T-cell (primary cell): Measurements from ENCODE around the gene TLE2. TPM values are rescaled to one million over a fixed set of nuclear protein-coding genes. Genes with fewer than 3 reads are reported as not detected.
A peak's percentile ranks its signal among the peaks of the same experiment; 100 is the strongest.

Experiments
- ATAC-seq, 4 experiments: fragments of 200-7000 bp in 3 of 4; fragments of 150-1000 bp in 1 of 4; cut with Tn5 transposase; replicated peaks in 1 of 4; 1 replicate in 3 of 4; 2 replicates in 1 of 4; pipeline ENCODE4 v1.10.0; 2021; ENCODE audit warnings: moderate library complexity in 3 of 4, mild to moderate bottlenecking in 2 of 4, moderate number of reproducible peaks in 1 of 4
- CTCF ChIA-PET, 2 donors: fragments of 300-600 bp; sonication (Branson Sonifier 250); formaldehyde crosslinking; loops; one replicate each; lab custom pipeline; 2022; ENCODE audit warnings: antibody characterized with exemption in 2 of 2; lab: Charles Lee
- POLR2A ChIA-PET, 2 donors: fragments of 300-600 bp; sonication (Branson Sonifier 250); formaldehyde crosslinking; loops; one replicate each; lab custom pipeline; 2022; ENCODE audit warnings: antibody characterized with exemption in 2 of 2; lab: Charles Lee
- DNase-seq, 35 experiments: peaks; one replicate each; pipeline versions ENCODE4 v3.0.0 to v3.0.0-alpha.2; 2013 to 2023
- H3K27ac ChIP-seq: one replicate; pipeline ENCODE4 v1.5.1; 2013; ENCODE audit warnings: low read length
- H3K27me3 ChIP-seq, 2 experiments: replicated peaks in 1 of 2; 1 replicate in 1 of 2; 2 replicates in 1 of 2; pipeline versions ENCODE4 v1.6.1 to v1.7.0; 2013; ENCODE audit warnings: low read length in 1 of 2, mixed read lengths in 1 of 2; ENCODE audit not compliant: control insufficient read depth in 2 of 2, insufficient read depth in 2 of 2; ENCODE audit errors: extremely low read depth in 1 of 2
- H3K36me3 ChIP-seq, 2 donors: 1 replicate in 1 of 2; 2 replicates in 1 of 2; pipeline versions ENCODE4 v1.6.1 to v1.7.0; 2013; ENCODE audit warnings: low read length in 1 of 2; ENCODE audit not compliant: control insufficient read depth in 2 of 2, insufficient read depth in 1 of 2; ENCODE audit errors: extremely low read depth in 1 of 2
- H3K4me1 ChIP-seq, 2 experiments: 1 replicate in 1 of 2; 2 replicates in 1 of 2; pipeline versions ENCODE4 v1.6.1 to v1.7.0; 2013; ENCODE audit warnings: low read length in 2 of 2, mixed read lengths in 1 of 2; ENCODE audit not compliant: insufficient read depth in 2 of 2, control insufficient read depth in 1 of 2; ENCODE audit errors: extremely low read depth in 1 of 2
- H3K4me3 ChIP-seq, 2 donors: 1 replicate in 1 of 2; 2 replicates in 1 of 2; pipeline versions ENCODE4 v1.5.1 to v1.7.0; 2013; ENCODE audit warnings: mild to moderate bottlenecking in 2 of 2, low read length in 1 of 2, moderate library complexity in 1 of 2; ENCODE audit not compliant: control insufficient read depth in 1 of 2; ENCODE audit errors: extremely low read depth in 1 of 2
- H3K9me3 ChIP-seq: 2 replicates; pipeline ENCODE4 v1.7.0; 2013
- H3K27ac Mint-ChIP-seq, 2 donors: one replicate each; pipeline ENCODE4 v1.8.0; 2020 to 2021; ENCODE audit warnings: mild to moderate bottlenecking in 2 of 2, mixed read lengths in 2 of 2
- H3K27me3 Mint-ChIP-seq, 2 donors: one replicate each; pipeline ENCODE4 v1.8.0; 2021 to 2022; ENCODE audit warnings: mixed read lengths in 2 of 2
- H3K36me3 Mint-ChIP-seq: one replicate; pipeline ENCODE4 v1.8.0; 2021; ENCODE audit warnings: mixed read lengths
- H3K4me1 Mint-ChIP-seq, 3 donors: one replicate each; pipeline ENCODE4 v1.8.0; 2020 to 2022; ENCODE audit warnings: mixed read lengths in 3 of 3, mild to moderate bottlenecking in 1 of 3
- H3K4me3 Mint-ChIP-seq, 3 donors: one replicate each; pipeline ENCODE4 v1.8.0; 2020 to 2022; ENCODE audit warnings: mild to moderate bottlenecking in 3 of 3, mixed read lengths in 3 of 3, moderate library complexity in 3 of 3
- H3K9me3 Mint-ChIP-seq, 3 donors: one replicate each; pipeline ENCODE4 v1.8.0; 2020 to 2022; ENCODE audit warnings: mixed read lengths in 3 of 3
- WGBS: methylation state at CpG from one replicate; pipeline ENCODE4 v1.1.5; 2013; ENCODE audit warnings: missing lambda C conversion rate; ENCODE audit not compliant: insufficient coverage; 5-methylcytosine and 5-hydroxymethylcytosine counted together
- total RNA-seq, 35 experiments: library from RNA in 6 of 35; stranded (reverse) in 6 of 35; fragments of 120-200 nt in 1 of 35; gene quantifications; one replicate each; pipeline versions ENCODE4 v1.2.1 to v1.2.4 and lab custom pipeline; 2013 to 2026

The TLE2 gene
- total RNA-seq, 5 donors from 2014 or later (not counting 1 experiment from before 2014, with no cell fraction given) = 16.7 to 29.7 (median 21.5) TPM

DNA sequence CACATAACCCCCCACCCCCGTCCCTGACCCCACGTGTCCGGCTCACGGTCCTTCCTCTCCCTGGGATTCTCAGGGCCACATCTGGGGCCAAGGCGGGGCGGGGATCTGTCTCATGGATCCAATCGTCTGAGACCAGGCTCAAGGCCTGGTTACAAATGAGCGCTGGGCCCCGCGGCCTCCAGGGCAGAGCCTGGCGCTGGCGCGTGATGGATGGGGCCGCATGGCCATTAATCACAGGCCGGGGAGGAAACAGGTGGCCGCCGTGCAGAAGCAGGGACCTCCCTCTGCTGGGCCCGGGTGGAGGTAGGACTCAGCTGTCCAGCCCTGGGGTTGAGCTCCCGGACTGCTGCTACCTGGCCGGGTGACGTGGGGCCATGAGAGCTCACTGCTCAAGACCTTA, 39.0 kb upstream of the TLE2 start:
- ChIA-PET CTCF (no interaction called here), POLR2A (no interaction called here)
- no peak overlapping the region for H3K4me3 Mint-ChIP-seq
- H3K4me1 ChIP-seq = peaks cover 3 to 15% of the 10 kb centered on the region in 2 experiments
- peaks cover 5 to 25% (median 8%) of the 10 kb centered on the region in 3 donors for H3K4me1 Mint-ChIP-seq
- no peaks in the 10 kb centered on the region for H3K27me3 ChIP-seq
- WGBS = 89% methylated on average over 18 of the region's 21 CpGs
- no peak overlapping the region for H3K27ac Mint-ChIP-seq
- no peaks in the 10 kb centered on the region for H3K9me3 Mint-ChIP-seq
- ATAC-seq = no peak
- H3K27me3 Mint-ChIP-seq = no peaks in the 10 kb centered on the region
- no peaks in the 10 kb centered on the region for H3K9me3 ChIP-seq
- no peak overlapping the region for H3K27ac ChIP-seq
- H3K36me3 Mint-ChIP-seq = no peaks in the 10 kb centered on the region
- H3K4me3 ChIP-seq = no peak overlapping the region
- no peaks in the 10 kb centered on the region for H3K36me3 ChIP-seq
- no peak for DNase-seq

DNA sequence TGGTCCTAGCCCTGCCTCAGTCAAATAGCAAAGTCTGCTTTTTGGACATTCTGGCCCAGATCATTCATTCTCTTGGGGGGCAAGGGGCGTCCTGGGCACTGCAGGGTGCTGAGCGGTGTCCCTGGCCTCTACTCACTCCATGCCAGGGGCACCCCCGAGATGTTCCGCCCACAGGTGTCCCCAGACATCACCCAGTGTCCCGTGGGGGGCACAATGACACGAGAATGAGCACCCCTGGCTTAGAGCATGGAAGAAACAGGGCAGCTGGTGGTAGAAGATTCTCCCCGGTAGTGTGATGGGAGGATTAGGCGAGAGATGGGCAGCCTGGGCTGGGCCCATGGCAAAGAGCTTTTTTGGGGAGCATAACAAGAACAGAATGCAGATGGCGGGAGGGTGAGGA, 38.5 kb upstream of the TLE2 start:
- no peak overlapping the region for H3K27ac ChIP-seq
- Mint-ChIP-seq H3K4me1 (peaks cover 8 to 28% (median 10%) of the 10 kb centered on the region in 3 donors), H3K4me3 (no peak overlapping the region), H3K36me3 (no peaks in the 10 kb centered on the region), H3K27ac (peak overlapping the region in 1 of 2 donors; percentile 79), H3K9me3 (no peaks in the 10 kb centered on the region), H3K27me3 (no peaks in the 10 kb centered on the region)
- ChIA-PET POLR2A (interaction anchor here in 1 of 2 donors (0.7 kb wide), 1 partner anchor 25 kb away, joined by 3 read pairs; no protein-coding TSS in a partner anchor), CTCF (no interaction called here)
- H3K36me3 ChIP-seq = no peaks in the 10 kb centered on the region
- no peaks in the 10 kb centered on the region for H3K27me3 ChIP-seq
- H3K9me3 ChIP-seq = no peaks in the 10 kb centered on the region
- no peak for DNase-seq
- ATAC-seq = no peak
- H3K4me3 ChIP-seq = no peak overlapping the region
- 84% methylated on average over 6 of the region's 9 CpGs for WGBS
- H3K4me1 ChIP-seq = peaks cover 3 to 20% of the 10 kb centered on the region in 2 experiments

DNA sequence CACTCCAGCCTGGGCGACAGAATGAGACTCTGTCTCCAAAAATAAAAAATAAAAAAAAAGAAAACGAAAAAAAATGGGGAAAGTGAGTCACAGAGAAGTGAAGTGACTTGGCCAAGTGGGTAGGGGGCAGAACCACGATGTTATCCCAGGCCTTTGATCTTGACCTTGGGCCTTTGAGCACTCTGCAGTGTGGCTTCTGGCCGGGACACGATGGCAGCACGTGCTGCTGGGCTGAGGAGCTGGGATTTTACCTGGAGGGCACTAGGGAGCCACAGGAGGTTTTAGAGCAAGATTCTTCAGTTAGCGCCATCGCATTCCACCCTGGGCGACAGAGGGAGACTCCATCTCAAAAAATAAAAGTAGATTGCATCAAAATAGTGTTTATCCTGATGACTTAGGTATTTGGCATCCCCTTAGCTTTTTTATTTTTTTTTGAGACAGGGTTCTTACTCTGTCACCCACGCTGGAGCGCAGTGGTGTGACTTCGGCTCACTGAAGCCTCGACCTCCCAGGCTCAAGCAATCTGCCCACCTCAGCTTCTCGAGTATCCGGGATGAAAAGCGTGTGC, 37.5 kb upstream of the TLE2 start:
- DNase-seq = no peak
- Mint-ChIP-seq H3K36me3 (no peaks in the 10 kb centered on the region), H3K4me1 (peaks cover 8 to 28% (median 10%) of the 10 kb centered on the region in 3 donors), H3K27ac (peak overlapping the region; percentile 61 to 64), H3K9me3 (no peaks in the 10 kb centered on the region), H3K27me3 (no peaks in the 10 kb centered on the region), H3K4me3 (no peak overlapping the region)
- Histone ChIP-seq H3K9me3 (no peaks in the 10 kb centered on the region), H3K36me3 (no peaks in the 10 kb centered on the region), H3K27me3 (no peaks in the 10 kb centered on the region), H3K27ac (no peak overlapping the region), H3K4me1 (peaks cover 3 to 20% of the 10 kb centered on the region in 2 experiments), H3K4me3 (no peak overlapping the region)
- 85% methylated on average over 9 of the region's 16 CpGs for WGBS
- ChIA-PET POLR2A (interaction anchor here in 1 of 2 donors (0.7 kb wide), 1 partner anchor 26 kb away, joined by 3 read pairs; no protein-coding TSS in a partner anchor), CTCF (no interaction called here)
- no peak for ATAC-seq

DNA sequence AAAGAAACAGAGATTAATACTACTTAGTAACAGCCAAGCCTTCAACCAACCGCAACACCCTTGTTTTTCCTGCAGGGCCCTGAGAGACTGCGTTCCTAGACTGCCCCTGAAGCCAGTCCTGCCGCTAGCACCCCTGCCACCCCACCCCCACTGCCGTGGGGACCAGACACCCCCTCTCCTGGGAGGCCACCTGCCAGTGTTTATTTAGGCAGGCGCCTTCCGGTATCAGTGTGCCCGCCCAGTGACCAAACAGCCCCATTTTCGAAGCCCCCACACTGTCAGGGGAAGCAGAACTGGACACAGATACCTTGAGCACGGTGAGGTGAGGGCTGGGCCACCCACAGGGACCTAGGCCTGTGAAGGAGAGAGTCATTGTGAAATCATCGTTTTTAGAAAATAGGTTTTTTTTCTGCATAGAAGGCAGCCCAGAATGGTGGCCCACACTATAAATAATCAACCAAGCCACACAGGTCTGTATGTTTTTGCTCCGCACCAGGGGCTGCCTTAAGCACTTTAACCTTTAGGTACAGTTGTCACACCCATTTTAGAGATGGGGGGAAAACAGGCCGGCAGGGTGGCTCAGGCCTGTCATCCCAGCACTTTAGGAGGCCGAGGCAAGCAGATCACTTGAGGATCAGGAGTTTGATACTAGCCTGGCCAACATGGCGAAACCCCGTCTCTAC, 36.7 kb upstream of the TLE2 start:
- Histone ChIP-seq H3K4me3 (no peak overlapping the region), H3K27ac (no peak overlapping the region), H3K9me3 (no peaks in the 10 kb centered on the region), H3K36me3 (peaks cover 0 to 2% of the 10 kb centered on the region in 2 donors), H3K27me3 (no peaks in the 10 kb centered on the region), H3K4me1 (peaks cover 3 to 23% of the 10 kb centered on the region in 2 experiments)
- Mint-ChIP-seq H3K36me3 (peaks cover 2% of the 10 kb centered on the region), H3K4me3 (no peak overlapping the region), H3K9me3 (no peaks in the 10 kb centered on the region), H3K27ac (peak overlapping the region; percentile 55 to 73), H3K27me3 (no peaks in the 10 kb centered on the region), H3K4me1 (peaks cover 8 to 31% (median 10%) of the 10 kb centered on the region in 3 donors)
- POLR2A ChIA-PET = no interaction called here
- CTCF ChIA-PET = no interaction called here
- DNase-seq (no peak), ATAC-seq (no peak)
- WGBS = 90% methylated on average over 9 of the region's 15 CpGs

DNA sequence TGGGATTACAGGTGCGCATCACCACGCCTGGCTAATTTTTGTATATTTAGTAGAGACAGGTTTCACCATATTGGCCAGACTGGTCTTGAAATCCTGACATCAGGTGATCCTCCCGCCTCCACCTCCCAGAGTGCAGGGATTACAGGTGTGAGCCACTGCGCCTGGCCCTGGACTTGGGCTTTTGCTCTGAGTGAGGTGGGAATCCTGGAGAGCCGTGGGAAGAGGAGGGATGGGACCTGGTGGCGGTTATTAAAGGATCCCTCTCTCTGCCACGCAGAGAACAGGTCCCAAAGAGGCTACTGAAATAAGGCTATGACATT, 34.9 kb upstream of the TLE2 start:
- Histone ChIP-seq H3K4me3 (no peak overlapping the region), H3K27ac (peak overlapping the region; percentile 80), H3K36me3 (peaks cover 4 to 17% of the 10 kb centered on the region in 2 donors), H3K4me1 (peaks cover 12 to 42% of the 10 kb centered on the region in 2 experiments), H3K27me3 (no peaks in the 10 kb centered on the region), H3K9me3 (no peaks in the 10 kb centered on the region)
- 100% methylated on average over 1 of the region's 7 CpGs for WGBS
- H3K27ac Mint-ChIP-seq = peak overlapping the region; percentile 97 to 98
- DNase-seq (no peak), ATAC-seq (no peak)
- peaks cover 11% of the 10 kb centered on the region for H3K36me3 Mint-ChIP-seq
- H3K4me3 Mint-ChIP-seq = peak overlapping the region; percentile 80 to 92 (median 81)
- ChIA-PET CTCF (interaction anchor here in 1 of 2 donors (1.2 kb wide), 1 partner anchor 113 kb away, joined by 4 read pairs; no protein-coding TSS in a partner anchor), POLR2A (no interaction called here)
- peaks cover 17 to 39% (median 19%) of the 10 kb centered on the region in 3 donors for H3K4me1 Mint-ChIP-seq
- no peaks in the 10 kb centered on the region for H3K9me3 Mint-ChIP-seq
- H3K27me3 Mint-ChIP-seq = no peaks in the 10 kb centered on the region

DNA sequence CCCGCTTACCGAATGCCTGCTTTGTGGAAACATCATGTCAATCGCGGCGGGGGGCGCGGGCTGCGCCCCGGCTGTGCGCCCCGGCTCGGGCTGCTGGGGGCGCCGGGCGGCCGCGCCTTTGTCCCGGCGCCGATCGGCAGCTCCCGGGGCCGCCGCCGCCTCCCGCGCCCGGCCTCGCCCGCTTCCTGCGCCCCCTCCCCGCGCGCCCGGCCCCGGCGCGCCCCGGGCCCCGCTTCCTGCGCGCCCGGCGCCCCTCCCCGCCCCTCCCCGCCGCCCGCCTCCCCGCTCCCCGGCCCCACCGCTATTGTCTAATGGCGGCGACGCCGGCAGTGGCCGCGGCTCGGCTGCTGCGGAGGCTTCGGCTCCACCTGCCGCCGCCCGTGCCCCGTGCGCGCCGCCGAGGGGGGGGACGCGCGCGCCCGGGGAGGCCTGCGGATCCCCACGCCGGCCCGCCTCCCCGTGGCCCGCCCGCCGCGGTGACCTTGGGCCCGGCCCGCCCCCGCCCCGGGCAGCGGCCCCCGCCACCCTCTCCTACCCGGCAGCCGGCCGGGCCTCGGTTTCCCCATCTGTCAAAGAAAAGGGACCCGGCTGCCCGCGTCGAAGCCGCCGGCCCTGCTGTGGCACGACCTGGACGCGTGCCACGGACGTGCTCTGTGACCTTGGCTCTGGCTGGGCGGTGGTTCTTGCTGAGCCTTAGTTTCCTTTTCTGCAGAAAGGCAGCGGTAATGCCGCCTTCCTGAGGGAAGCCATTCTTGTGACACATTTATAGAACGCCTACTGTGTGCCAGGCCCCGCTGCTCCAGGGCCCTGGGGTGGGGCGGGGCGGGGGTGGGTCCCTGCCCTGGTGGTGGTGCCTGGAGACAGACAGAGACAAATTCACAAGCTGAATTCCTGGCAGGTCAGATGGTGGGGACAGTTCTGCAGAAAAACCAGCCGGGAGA, 33.4 kb upstream of the TLE2 start, which contains the start of gene TLE5:
TLE5 (minus strand) TSS at position 331 of the 941 bp plus-strand sequence; CDS start at position 36, 295 bp downstream.
- DNase-seq = peak; percentile 49 to 88 (median 69)
- peaks cover 17 to 33% of the 10 kb centered on the region in 2 donors for H3K36me3 ChIP-seq
- H3K4me1 Mint-ChIP-seq = peaks cover 31 to 50% (median 32%) of the 10 kb centered on the region in 3 donors
- no peaks in the 10 kb centered on the region for H3K27me3 Mint-ChIP-seq
- H3K36me3 Mint-ChIP-seq = peaks cover 24% of the 10 kb centered on the region
- peak within 1 kb of the TSS; percentile 89 to 92 (median 91) for H3K4me3 Mint-ChIP-seq
- H3K4me1 ChIP-seq = peaks cover 20 to 57% of the 10 kb centered on the region in 2 experiments
- ChIA-PET POLR2A (interaction anchor here in 1 of 2 donors (0.6 kb wide), 2 partner anchors 9 to 26 kb away, joined by 7 to 8 read pairs; no protein-coding TSS in a partner anchor), CTCF (interaction anchor here in 1 of 2 donors (0.7 to 1.2 kb wide), 2 partner anchors 111 to 112 kb away, joined by 4 to 5 read pairs; no protein-coding TSS in a partner anchor)
- H3K9me3 Mint-ChIP-seq = no peaks in the 10 kb centered on the region
- peak within 1 kb of the TSS; percentile 97 to 98 for H3K27ac Mint-ChIP-seq
- H3K4me3 ChIP-seq = peak within 1 kb of the TSS; percentile 98 to 99
- no peaks in the 10 kb centered on the region for H3K9me3 ChIP-seq
- peak within 1 kb of the TSS; percentile 81 for H3K27ac ChIP-seq
- no peaks in the 10 kb centered on the region for H3K27me3 ChIP-seq
- 0% methylated on average over 41 of the region's 111 CpGs for WGBS
- peak; percentile 63 to 69 (median 64) for ATAC-seq
